Esophagus squamous epithelium (tissue), 5 donors: ENCODE data around the gene BABAM2. TPM values are rescaled to one million over a fixed set of nuclear protein-coding genes. Genes with fewer than 3 reads are reported as not detected.

ENCODE experiments used
- DNase-seq: peaks from one replicate; lab custom pipeline; 2025; lab: John Stamatoyannopoulos, UW
- H3K27ac ChIP-seq, 4 donors: fragments of 200-600 bp; sonication (generic); one replicate each; pipeline ENCODE4 v1.5.1; 2016 to 2019; ENCODE audit warnings: mild to moderate bottlenecking in 1 of 4
- H3K27me3 ChIP-seq, 4 donors: fragments of 200-600 bp; sonication (generic); 1 replicate in 3 of 4; 2 replicates in 1 of 4; pipeline versions ENCODE4 v1.5.1 to v1.6.0; 2017 to 2021; ENCODE audit warnings: antibody characterized with exemption in 1 of 4
- H3K36me3 ChIP-seq, 3 donors: fragments of 200-600 bp; sonication (generic); one replicate each; pipeline ENCODE4 v1.5.1; 2016 to 2019
- H3K4me1 ChIP-seq, 3 donors: fragments of 200-600 bp; sonication (generic); one replicate each; pipeline ENCODE4 v1.5.1; 2017 to 2019
- H3K4me3 ChIP-seq, 4 donors: fragments of 200-600 bp; sonication (generic); 1 replicate in 3 of 4; 2 replicates in 1 of 4; pipeline ENCODE4 v1.5.1; 2016 to 2019; ENCODE audit warnings: mild to moderate bottlenecking in 2 of 4, moderate library complexity in 1 of 4
- H3K9me3 ChIP-seq, 3 donors: fragments of 200-600 bp; sonication (generic); one replicate each; pipeline ENCODE4 v1.5.1; 2016 to 2019
- POLR2A ChIP-seq, 4 donors: fragments of 450-650 bp; IDR thresholded peaks; one replicate each; pipeline ENCODE4 v1.6.1; 2017; ENCODE audit warnings: antibody characterized with exemption in 4 of 4, mild to moderate bottlenecking in 4 of 4, moderate library complexity in 3 of 4
- WGBS, 2 donors: methylation state at CpG; one replicate each; pipeline ENCODE4 v1.1.5; 2018; 5-methylcytosine and 5-hydroxymethylcytosine counted together
- intact Hi-C: fragments of 100-400 bp; cut with DNase I; formaldehyde crosslinking; loops from one replicate; pipeline ENCODE4 v1.15.0; 2022
- total RNA-seq, 4 donors: library from RNA; depleted of rRNA; stranded (reverse); fragments of >200 nt; gene quantifications; one replicate each; pipeline ENCODE4 v1.1.0, GENCODE V29; 2016
- TF ChIP-seq, protein P1 (sequence below), 6 experiments: fragments of 450-650 bp in 4 of 6; fragments of 200-600 bp in 2 of 6; sonication (generic) in 2 of 6; IDR thresholded peaks; one replicate each; pipeline ENCODE4 v1.5.1; 2016 to 2019; ENCODE audit warnings: antibody characterized with exemption in 6 of 6, mild to moderate bottlenecking in 4 of 6, moderate library complexity in 4 of 6
- donor health status: DM: yes; HTN: yes; CAD: no.

The BABAM2 gene
- total RNA-seq, 4 donors from 2014 or later, result 16.6 to 28.3 (median 24.3) TPM

- WGBS, 2 donors, result 88 to 89% methylated on average over 4 of the region's 4 CpGs
- peaks cover 0 to 35% (median 13%) of the 10 kb centered on the region in 3 donors for H3K4me1 ChIP-seq
- TF ChIP-seq, protein P1, sequence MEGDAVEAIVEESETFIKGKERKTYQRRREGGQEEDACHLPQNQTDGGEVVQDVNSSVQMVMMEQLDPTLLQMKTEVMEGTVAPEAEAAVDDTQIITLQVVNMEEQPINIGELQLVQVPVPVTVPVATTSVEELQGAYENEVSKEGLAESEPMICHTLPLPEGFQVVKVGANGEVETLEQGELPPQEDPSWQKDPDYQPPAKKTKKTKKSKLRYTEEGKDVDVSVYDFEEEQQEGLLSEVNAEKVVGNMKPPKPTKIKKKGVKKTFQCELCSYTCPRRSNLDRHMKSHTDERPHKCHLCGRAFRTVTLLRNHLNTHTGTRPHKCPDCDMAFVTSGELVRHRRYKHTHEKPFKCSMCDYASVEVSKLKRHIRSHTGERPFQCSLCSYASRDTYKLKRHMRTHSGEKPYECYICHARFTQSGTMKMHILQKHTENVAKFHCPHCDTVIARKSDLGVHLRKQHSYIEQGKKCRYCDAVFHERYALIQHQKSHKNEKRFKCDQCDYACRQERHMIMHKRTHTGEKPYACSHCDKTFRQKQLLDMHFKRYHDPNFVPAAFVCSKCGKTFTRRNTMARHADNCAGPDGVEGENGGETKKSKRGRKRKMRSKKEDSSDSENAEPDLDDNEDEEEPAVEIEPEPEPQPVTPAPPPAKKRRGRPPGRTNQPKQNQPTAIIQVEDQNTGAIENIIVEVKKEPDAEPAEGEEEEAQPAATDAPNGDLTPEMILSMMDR (IDR thresholded peaks at IDR 0.05), result no peak
- TF ChIP-seq POLR2A (IDR thresholded peaks at IDR 0.05), result no peak
Measured at GRCh38 chr2:28174211-28174610, 283.7 kb downstream of the BABAM2 start.

GRCh38 chr2:28175028-28175427 lies 284.5 kb downstream of the BABAM2 start:
- DNase-seq, result no peak
- WGBS, 2 donors, result 89% methylated on average over 3 of the region's 3 CpGs; no CpG with 5 or more reads in 1 of the 2 donors
- Histone ChIP-seq H3K4me1 (peaks cover 0 to 35% (median 13%) of the 10 kb centered on the region in 3 donors), H3K27me3 (no peaks in the 10 kb centered on the region), H3K4me3 (no peak overlapping the region), H3K27ac (no peak overlapping the region), H3K9me3 (peaks cover 0 to 7% (median 0%) of the 10 kb centered on the region in 3 donors), H3K36me3 (no peaks in the 10 kb centered on the region)
- TF ChIP-seq, protein P1 (IDR thresholded peaks at IDR 0.05), result peak in 3 of 6 experiments; percentile 14 to 55 (median 38)
- TF ChIP-seq POLR2A (IDR thresholded peaks at IDR 0.05), result no peak
- intact Hi-C loops, result no loop called here

More at GRCh38 chr2:28174211-28174610, 283.7 kb downstream of the BABAM2 start:
- H3K4me3 ChIP-seq, result no peak overlapping the region
- H3K27ac ChIP-seq, result peak overlapping the region in 1 of 4 donors; percentile 82
- intact Hi-C loops, result no loop called here
- no peaks in the 10 kb centered on the region for H3K36me3 ChIP-seq
- no peaks in the 10 kb centered on the region for H3K27me3 ChIP-seq
- peaks cover 0 to 7% (median 0%) of the 10 kb centered on the region in 3 donors for H3K9me3 ChIP-seq
- DNase-seq, result no peak

DNA sequence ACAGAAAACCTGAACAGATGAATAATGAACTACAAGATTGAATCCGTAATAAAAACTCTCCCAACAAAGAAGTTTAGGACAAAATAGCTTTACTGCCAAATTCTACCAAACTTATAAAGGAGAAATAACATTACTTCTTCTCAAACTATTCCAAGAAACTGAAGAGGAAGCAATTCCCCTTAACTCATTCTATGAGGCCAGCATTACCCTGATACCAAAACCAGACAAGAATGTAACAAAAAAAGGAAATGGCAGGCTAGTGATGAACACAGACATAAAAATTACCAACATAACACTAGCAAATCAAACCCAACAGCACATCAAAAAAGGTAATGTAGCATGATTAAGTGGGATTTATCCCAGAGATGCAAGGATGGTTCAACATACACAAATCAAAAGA lies 288.4 kb downstream of the BABAM2 start:
- DNase-seq, result no peak
- intact Hi-C loops, result no loop called here
- H3K27me3 ChIP-seq, result no peaks in the 10 kb centered on the region
- peaks cover 0 to 8% (median 0%) of the 10 kb centered on the region in 3 donors for H3K4me1 ChIP-seq
- no peak overlapping the region for H3K4me3 ChIP-seq
- H3K36me3 ChIP-seq, result no peaks in the 10 kb centered on the region
- WGBS, 2 donors, result 89 to 96% methylated on average over 1 of the region's 1 CpG
- H3K27ac ChIP-seq, result no peak overlapping the region
- TF ChIP-seq, protein P1 (IDR thresholded peaks at IDR 0.05), result no peak
- TF ChIP-seq POLR2A (IDR thresholded peaks at IDR 0.05), result no peak
- peaks cover 0 to 7% (median 0%) of the 10 kb centered on the region in 3 donors for H3K9me3 ChIP-seq

DNA sequence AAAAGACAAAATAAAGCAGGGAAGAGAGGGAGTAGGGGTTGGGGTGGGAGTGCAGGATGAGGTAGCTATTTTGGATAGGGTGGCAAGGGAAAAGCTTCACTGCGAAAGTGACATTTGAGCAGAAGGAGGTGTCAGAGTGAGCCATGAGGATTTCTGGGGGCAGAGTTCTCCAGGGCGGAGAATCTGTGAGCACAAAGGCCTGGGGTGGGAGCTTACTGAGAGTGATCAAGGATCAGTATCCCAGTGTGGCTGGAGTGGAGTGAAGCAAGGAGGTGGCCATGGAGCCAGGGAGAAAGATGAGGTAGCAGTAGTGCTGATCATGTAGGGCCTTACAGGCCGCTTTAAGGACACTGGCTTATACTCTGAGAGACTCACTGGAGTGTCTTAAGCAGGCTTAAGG lies 291.3 kb downstream of the BABAM2 start:
- Histone ChIP-seq H3K27ac (no peak overlapping the region), H3K4me3 (no peak overlapping the region), H3K9me3 (peaks cover 0 to 5% (median 0%) of the 10 kb centered on the region in 3 donors), H3K27me3 (no peaks in the 10 kb centered on the region), H3K4me1 (peaks cover 0 to 19% (median 0%) of the 10 kb centered on the region in 3 donors), H3K36me3 (no peaks in the 10 kb centered on the region)
- intact Hi-C loops, result no loop called here
- WGBS, 2 donors, result 84 to 100% methylated on average over 3 of the region's 3 CpGs
- TF ChIP-seq POLR2A (IDR thresholded peaks at IDR 0.05), result no peak
- TF ChIP-seq, protein P1 (IDR thresholded peaks at IDR 0.05), result no peak
- DNase-seq, result no peak

- H3K4me3 ChIP-seq, result no peak overlapping the region
- DNase-seq, result no peak
- no peaks in the 10 kb centered on the region for H3K27me3 ChIP-seq
- H3K4me1 ChIP-seq, result peaks cover 0 to 19% (median 0%) of the 10 kb centered on the region in 3 donors
- H3K36me3 ChIP-seq, result no peaks in the 10 kb centered on the region
- TF ChIP-seq, protein P1 (IDR thresholded peaks at IDR 0.05), result no peak
- no peak for TF ChIP-seq POLR2A (IDR thresholded peaks at IDR 0.05)
- no peak overlapping the region for H3K27ac ChIP-seq
- 79 to 85% methylated on average over 6 of the region's 6 CpGs for WGBS, 2 donors
- intact Hi-C loops, result no loop called here
- H3K9me3 ChIP-seq, result no peaks in the 10 kb centered on the region
Measured at GRCh38 chr2:28182348-28182747, 291.8 kb downstream of the BABAM2 start.
